GM12865 (cell line): ENCODE results near the gene CALD1.
A peak's percentile ranks its signal among the peaks of the same experiment; 100 is the strongest.

Source experiments
- DNase-seq: peaks from one replicate; pipeline ENCODE4 v3.0.0; 2010; ENCODE audit warnings: low read depth
- H3K4me3 ChIP-seq: 2 replicates; pipeline ENCODE4 v1.5.1; 2011; ENCODE audit warnings: mild to moderate bottlenecking, low read depth, low read length, control low read depth
- TF ChIP-seq, protein P1 (sequence below): IDR thresholded peaks from 2 replicates; pipeline ENCODE4 v1.5.1; 2011; ENCODE audit warnings: low read length, control low read depth, low read depth, inconsistent platforms; ENCODE audit not compliant: insufficient read depth; ENCODE audit errors: missing control alignments

CALD1 gene

GRCh38 chr7:134761266-134761665, 18.2 kb upstream of the CALD1 start:
- TF ChIP-seq, protein P1, sequence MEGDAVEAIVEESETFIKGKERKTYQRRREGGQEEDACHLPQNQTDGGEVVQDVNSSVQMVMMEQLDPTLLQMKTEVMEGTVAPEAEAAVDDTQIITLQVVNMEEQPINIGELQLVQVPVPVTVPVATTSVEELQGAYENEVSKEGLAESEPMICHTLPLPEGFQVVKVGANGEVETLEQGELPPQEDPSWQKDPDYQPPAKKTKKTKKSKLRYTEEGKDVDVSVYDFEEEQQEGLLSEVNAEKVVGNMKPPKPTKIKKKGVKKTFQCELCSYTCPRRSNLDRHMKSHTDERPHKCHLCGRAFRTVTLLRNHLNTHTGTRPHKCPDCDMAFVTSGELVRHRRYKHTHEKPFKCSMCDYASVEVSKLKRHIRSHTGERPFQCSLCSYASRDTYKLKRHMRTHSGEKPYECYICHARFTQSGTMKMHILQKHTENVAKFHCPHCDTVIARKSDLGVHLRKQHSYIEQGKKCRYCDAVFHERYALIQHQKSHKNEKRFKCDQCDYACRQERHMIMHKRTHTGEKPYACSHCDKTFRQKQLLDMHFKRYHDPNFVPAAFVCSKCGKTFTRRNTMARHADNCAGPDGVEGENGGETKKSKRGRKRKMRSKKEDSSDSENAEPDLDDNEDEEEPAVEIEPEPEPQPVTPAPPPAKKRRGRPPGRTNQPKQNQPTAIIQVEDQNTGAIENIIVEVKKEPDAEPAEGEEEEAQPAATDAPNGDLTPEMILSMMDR, result no peak
- DNase-seq, result no peak
- H3K4me3 ChIP-seq, result no peak overlapping the region

DNA sequence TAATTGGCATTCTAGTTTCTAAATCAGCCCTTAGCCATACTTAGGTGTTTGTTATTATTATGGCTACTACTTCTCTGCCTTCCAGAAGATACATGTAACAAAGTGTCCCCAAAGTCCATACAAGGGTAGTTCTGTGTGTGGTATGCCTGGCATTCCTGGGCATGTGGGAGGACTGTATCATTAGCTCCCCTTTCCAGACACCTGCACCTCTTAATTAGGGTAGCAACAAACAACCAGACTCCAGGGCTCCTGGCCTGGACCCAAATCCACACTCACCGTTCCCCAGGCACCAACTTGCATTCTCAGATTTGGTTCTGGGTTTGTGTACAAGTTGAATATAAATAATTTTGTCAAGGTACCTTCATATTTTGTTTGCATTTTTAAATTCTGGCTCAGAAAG, 15.5 kb upstream of the CALD1 start:
- TF ChIP-seq, protein P1, result no peak
- no peak for DNase-seq
- no peak overlapping the region for H3K4me3 ChIP-seq

DNA sequence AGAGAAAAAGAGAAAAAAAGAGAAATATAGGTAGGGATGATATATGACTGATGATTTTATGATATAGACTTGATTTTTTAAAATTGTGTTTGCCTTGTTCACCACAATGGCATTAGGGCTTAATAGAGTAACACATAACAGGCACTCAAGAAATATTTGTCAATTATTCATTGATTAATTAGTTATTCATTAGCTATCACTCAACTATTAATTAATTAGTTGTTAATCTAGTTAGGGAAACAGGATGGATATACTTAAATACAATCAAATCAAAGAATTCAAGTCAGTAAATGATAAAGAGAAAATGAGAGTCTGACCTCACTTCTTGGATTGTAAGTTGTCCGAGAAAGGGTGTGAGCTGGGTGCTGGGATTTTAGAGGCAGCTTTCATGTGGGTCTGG, 15.1 kb upstream of the CALD1 start:
- no peak for DNase-seq
- no peak overlapping the region for H3K4me3 ChIP-seq
- TF ChIP-seq, protein P1, result no peak

- no peak overlapping the region for H3K4me3 ChIP-seq
- TF ChIP-seq, protein P1, result no peak
- peak; percentile 81 for DNase-seq
These were observed 12.5 kb upstream of the CALD1 start for GRCh38 chr7:134766779-134767519.

GRCh38 chr7:134767520-134768168, 11.8 kb upstream of the CALD1 start:
- H3K4me3 ChIP-seq, result no peak overlapping the region
- DNase-seq, result peak; percentile 39
- TF ChIP-seq, protein P1, result no peak

- DNase-seq, result no peak
- TF ChIP-seq, protein P1, result no peak
- no peak overlapping the region for H3K4me3 ChIP-seq
These were observed 11.2 kb upstream of the CALD1 start for GRCh38 chr7:134768243-134768642.

GRCh38 chr7:134770676-134771075, 8.8 kb upstream of the CALD1 start:
- no peak for DNase-seq
- H3K4me3 ChIP-seq, result no peak overlapping the region
- TF ChIP-seq, protein P1, result no peak
